SK-N-SH (cell line): ENCODE data around the gene HINT2. TPM values are rescaled to one million over a fixed set of nuclear protein-coding genes. Genes with fewer than 3 reads are reported as not detected.

ENCODE experiments used
- CTCF ChIA-PET: fragments of 300-600, 350-600 bp; formaldehyde crosslinking; extraction: SDS; loops from one replicate; lab custom pipeline; 2021; lab: Yijun Ruan, JAX
- POLR2A ChIA-PET: fragments of 350-600 bp; sonication (Branson Sonifier 250); formaldehyde crosslinking; extraction: SDS; loops from one replicate; lab custom pipeline; 2020; ENCODE audit warnings: antibody characterized with exemption, inconsistent platforms; lab: Yijun Ruan, JAX
- DNase-seq: peaks from one replicate; pipeline ENCODE4 v3.0.0; 2012
- H2AFZ ChIP-seq: fragments of 200-600 bp; sonication (generic); 2 replicates; pipeline ENCODE4 v1.8.1; 2016; ENCODE audit warnings: antibody characterized with exemption, mild to moderate bottlenecking, low read depth
- H3F3A ChIP-seq: fragments of 200-600 bp; sonication (generic); replicated peaks from 2 replicates; pipeline ENCODE3; 2016; ENCODE audit warnings: antibody characterized with exemption, mild to moderate bottlenecking; ENCODE audit not compliant: insufficient read depth
- H3K27ac ChIP-seq, 2 experiments: fragments of 200-500 bp in 1 of 2; fragments of 200-600 bp in 1 of 2; sonication (Bioruptor generic) in 1 of 2; sonication (generic), shearing (Covaris generic) in 1 of 2; 2 replicates each; pipeline versions ENCODE4 v1.5.1 to v1.6.1; 2014 to 2016; ENCODE audit warnings: low read depth in 2 of 2, inconsistent platforms in 1 of 2, low read length in 1 of 2, mild to moderate bottlenecking in 1 of 2, mixed read lengths in 1 of 2
- H3K27me3 ChIP-seq: fragments of 200-600 bp; sonication (generic), shearing (Covaris generic); 2 replicates; pipeline ENCODE4 v1.6.1; 2016; ENCODE audit warnings: mixed run types; ENCODE audit not compliant: insufficient read depth
- H3K36me3 ChIP-seq, 2 experiments: fragments of 200-500 bp in 1 of 2; fragments of 200-600 bp in 1 of 2; sonication (Bioruptor generic) in 1 of 2; sonication (generic) in 1 of 2; replicated peaks in 1 of 2; 2 replicates each; pipeline versions ENCODE3 to v1.5.1; 2014 to 2016; ENCODE audit warnings: low read length in 1 of 2, mild to moderate bottlenecking in 1 of 2; ENCODE audit not compliant: insufficient read depth in 2 of 2, control insufficient read depth in 1 of 2
- H3K4me1 ChIP-seq, 2 experiments: fragments of 200-500 bp in 1 of 2; fragments of 200-600 bp in 1 of 2; sonication (Bioruptor generic) in 1 of 2; sonication (generic), shearing (Covaris generic) in 1 of 2; 2 replicates each; pipeline versions ENCODE4 v1.5.1 to v1.6.1; 2014 to 2016; ENCODE audit warnings: low read depth in 1 of 2, low read length in 1 of 2, mixed run types in 1 of 2; ENCODE audit not compliant: insufficient read depth in 2 of 2, control insufficient read depth in 1 of 2
- H3K4me2 ChIP-seq: fragments of 200-600 bp; sonication (generic), shearing (Covaris generic); 2 replicates; pipeline ENCODE4 v1.6.1; 2017; ENCODE audit warnings: mixed run types
- H3K4me3 ChIP-seq, 2 experiments: fragments of 200-500 bp in 1 of 2; fragments of 200-600 bp in 1 of 2; sonication (Bioruptor generic) in 1 of 2; sonication (generic), shearing (Covaris generic) in 1 of 2; 2 replicates each; pipeline versions ENCODE4 v1.5.1 to v1.8.1; 2014 to 2016; ENCODE audit warnings: low read depth in 2 of 2, inconsistent platforms in 1 of 2, low read length in 1 of 2, mild to moderate bottlenecking in 1 of 2, mixed read lengths in 1 of 2, moderate library complexity in 1 of 2
- H3K79me2 ChIP-seq: fragments of 200-600 bp; sonication (generic); 2 replicates; pipeline ENCODE4 v1.8.1; 2017; ENCODE audit warnings: mild to moderate bottlenecking; ENCODE audit not compliant: insufficient read depth
- H3K9ac ChIP-seq: fragments of 200-600 bp; sonication (generic); 2 replicates; pipeline ENCODE4 v1.6.1; 2017; ENCODE audit warnings: mixed run types
- H3K9me2 ChIP-seq: fragments of 200-600 bp; sonication (generic); 2 replicates; pipeline ENCODE4 v1.6.1; 2017; ENCODE audit warnings: mixed run types
- H3K9me3 ChIP-seq: fragments of 200-600 bp; sonication (generic); 2 replicates; pipeline ENCODE4 v1.6.1; 2017; ENCODE audit warnings: mixed run types, mild to moderate bottlenecking, moderate library complexity
- H4K20me1 ChIP-seq: fragments of 200-600 bp; sonication (generic); 2 replicates; pipeline ENCODE4 v1.6.1; 2017; ENCODE audit warnings: mild to moderate bottlenecking, mixed run types; ENCODE audit not compliant: insufficient read depth
- ELF1 ChIP-seq: IDR thresholded peaks from 2 replicates; pipeline ENCODE4 v1.4.0; 2012
- EZH2phosphoT487 ChIP-seq: fragments of 200-600 bp; sonication (generic); IDR thresholded peaks from 2 replicates; pipeline ENCODE4 v1.6.1; 2017; ENCODE audit warnings: low read depth, mixed run types, mild to moderate bottlenecking, antibody characterized with exemption, moderate library complexity, borderline replicate concordance
- FOXJ3 ChIP-seq: sonication (generic); formaldehyde crosslinking; IDR thresholded peaks from 2 replicates; pipeline ENCODE4 v1.5.1; 2020; ENCODE audit warnings: mild to moderate bottlenecking, missing genetic modification reagents
- GATA2 ChIP-seq: sonication (generic); formaldehyde crosslinking; IDR thresholded peaks from 2 replicates; pipeline ENCODE4 v1.5.0; 2020; ENCODE audit warnings: mild to moderate bottlenecking, missing genetic modification reagents
- JUND ChIP-seq: IDR thresholded peaks from 2 replicates; pipeline ENCODE4 v1.4.0; 2012
- MEF2A ChIP-seq: IDR thresholded peaks from 2 replicates; pipeline ENCODE4 v1.4.0; 2012; ENCODE audit warnings: low read depth, borderline replicate concordance
- NRF1 ChIP-seq: IDR thresholded peaks from 2 replicates; pipeline ENCODE4 v1.6.1; 2012; ENCODE audit warnings: low read depth, mild to moderate bottlenecking, low read length
- PBX3 ChIP-seq: IDR thresholded peaks from 2 replicates; pipeline ENCODE4; 2012
- RAD21 ChIP-seq: IDR thresholded peaks from 2 replicates; pipeline ENCODE4 v1.6.1; 2012; ENCODE audit warnings: mild to moderate bottlenecking, low read length
- RCOR1 ChIP-seq: fragments of 150-350 bp; IDR thresholded peaks from 2 replicates; pipeline ENCODE4 v1.6.1; 2017; ENCODE audit warnings: antibody characterized with exemption, low read length
- REST ChIP-seq: IDR thresholded peaks from 2 replicates; pipeline ENCODE4 v1.6.1; 2012; ENCODE audit warnings: mild to moderate bottlenecking, low read depth, low read length, moderate library complexity
- SMC3 ChIP-seq: IDR thresholded peaks from 2 replicates; pipeline ENCODE4 v1.6.1; 2012; ENCODE audit warnings: low read depth, low read length, improper control_type of control experiment
- TCF12 ChIP-seq: IDR thresholded peaks from 2 replicates; pipeline ENCODE4 v1.4.0; 2012
- WGBS: methylation state at CpG from one replicate; pipeline ENCODE4 v1.1.6; 2017; ENCODE audit warnings: low lambda C conversion rate; 5-methylcytosine and 5-hydroxymethylcytosine counted together
- polyA plus RNA-seq, 3 experiments: library from polyadenylated mRNA; depleted of rRNA; stranded (reverse); fragments of >200 nt; gene quantifications; 2 replicates each; pipeline ENCODE4 v1.2.3, GENCODE V29; 2012

The HINT2 gene
- polyA plus RNA-seq, 1 of the 3 experiments (the other 2 are of a cell fraction), result 57.2 TPM

- POLR2A ChIA-PET, result no interaction called here
- no peak overlapping the region for H3K27ac ChIP-seq
- no peaks in the 10 kb centered on the region for H3K36me3 ChIP-seq
- H3K9ac ChIP-seq, result no peak overlapping the region
- H3K4me1 ChIP-seq, result peaks cover 0 to 9% of the 10 kb centered on the region in 2 experiments; a peak in 1 of 4 replicates
- TF ChIP-seq EZH2phosphoT487 (no peak), FOXJ3 (CRISPR knock-in tag) (no peak), TCF12 (no peak), JUND (no peak), REST (no peak), GATA2 (CRISPR knock-in tag) (no peak), MEF2A (no peak), NRF1 (no peak), RCOR1 (no peak), SMC3 (no peak), PBX3 (no peak)
- H4K20me1 ChIP-seq, result no peaks in the 10 kb centered on the region
- no peaks in the 10 kb centered on the region for H3K27me3 ChIP-seq
- H3K4me2 ChIP-seq, result no peak overlapping the region
- no peaks in the 10 kb centered on the region for H3K9me3 ChIP-seq
- no peak for DNase-seq
- no peak overlapping the region for H2AFZ ChIP-seq
- WGBS, result 57% methylated on average over 4 of the region's 5 CpGs
- H3K9me2 ChIP-seq, result no peaks in the 10 kb centered on the region
- H3K79me2 ChIP-seq, result no peaks in the 10 kb centered on the region
- no peaks in the 10 kb centered on the region for H3F3A ChIP-seq
- CTCF ChIA-PET, result interaction anchor here (1.7 to 3.6 kb wide), 3 partner anchors 10 to 67 kb away, joined by 6 to 17 read pairs (median 10); no protein-coding TSS in a partner anchor
- H3K4me3 ChIP-seq, result no peak overlapping the region
Measured at GRCh38 chr9:35856882-35857281, 42.0 kb upstream of the HINT2 start.

- Histone ChIP-seq H3K79me2 (no peaks in the 10 kb centered on the region), H2AFZ (no peak overlapping the region), H4K20me1 (no peaks in the 10 kb centered on the region), H3K4me1 (peaks cover 0 to 9% of the 10 kb centered on the region in 2 experiments; a peak in 1 of 4 replicates), H3K4me2 (no peak overlapping the region), H3K4me3 (no peak overlapping the region), H3K36me3 (no peaks in the 10 kb centered on the region), H3K9ac (no peak overlapping the region), H3K9me2 (no peaks in the 10 kb centered on the region), H3F3A (no peaks in the 10 kb centered on the region), H3K27me3 (no peaks in the 10 kb centered on the region), H3K9me3 (no peaks in the 10 kb centered on the region), H3K27ac (no peak overlapping the region)
- ChIA-PET POLR2A (no interaction called here), CTCF (interaction anchor here (2.5 to 3.6 kb wide), 2 partner anchors 26 to 67 kb away, joined by 10 to 17 read pairs; no protein-coding TSS in a partner anchor)
- TF ChIP-seq SMC3 (no peak), ELF1 (no peak), RAD21 (no peak), NRF1 (no peak)
- no peak for DNase-seq
- 55% methylated on average over 3 of the region's 3 CpGs for WGBS
Measured at GRCh38 chr9:35856206-35856605, 41.4 kb upstream of the HINT2 start.
